Esophagus (tissue), 2 donors: ENCODE measurements around the gene GALNT13. TPM values are rescaled to one million over a fixed set of nuclear protein-coding genes. Genes with fewer than 3 reads are reported as not detected.

ENCODE experiments used
- H3K27ac ChIP-seq, 2 donors: one replicate each; pipeline ENCODE4 v1.5.1; 2013; ENCODE audit warnings: low read depth in 2 of 2, mild to moderate bottlenecking in 2 of 2, inconsistent platforms in 1 of 2, low read length in 1 of 2, moderate library complexity in 1 of 2
- H3K27me3 ChIP-seq, 2 donors: one replicate each; pipeline ENCODE4 v1.6.1; 2013; ENCODE audit warnings: low read length in 2 of 2, control low read depth in 1 of 2, mild to moderate bottlenecking in 1 of 2; ENCODE audit not compliant: insufficient read depth in 2 of 2, control insufficient read depth in 1 of 2
- H3K36me3 ChIP-seq, 2 donors: one replicate each; pipeline ENCODE4 v1.6.1; 2013; ENCODE audit warnings: low read length in 1 of 2; ENCODE audit not compliant: control insufficient read depth in 2 of 2, insufficient read depth in 2 of 2
- H3K4me1 ChIP-seq, 2 donors: one replicate each; pipeline ENCODE4 v1.6.1; 2013; ENCODE audit warnings: low read length in 1 of 2; ENCODE audit not compliant: control insufficient read depth in 2 of 2, insufficient read depth in 2 of 2
- H3K4me3 ChIP-seq, 2 donors: one replicate each; pipeline ENCODE4 v1.5.1; 2013; ENCODE audit warnings: low read length in 2 of 2, mild to moderate bottlenecking in 2 of 2, low read depth in 1 of 2, moderate library complexity in 1 of 2
- H3K9me3 ChIP-seq, 2 donors: one replicate each; pipeline ENCODE4 v1.6.1; 2013; ENCODE audit warnings: mild to moderate bottlenecking in 2 of 2, low read depth in 1 of 2, low read length in 1 of 2, moderate library complexity in 1 of 2; ENCODE audit not compliant: control insufficient read depth in 2 of 2, insufficient read depth in 1 of 2
- WGBS, 2 donors: extraction: QIAGEN DNeasy Blood & Tissue Kit; methylation state at CpG; one replicate each; pipeline ENCODE4 v1.1.7; 2013; 5-methylcytosine and 5-hydroxymethylcytosine counted together
- polyA plus RNA-seq, 2 donors: library from polyadenylated mRNA; stranded (reverse); fragments of 200-250 nt; gene quantifications; one replicate each; pipeline ENCODE4 v1.2.3, GENCODE V29; 2013
- donor health status: healthy with polysubstance abuse.
- donor health status: Bipolar disorder and iron deficiency.

Gene GALNT13
- polyA plus RNA-seq, 2 donors, result 0.02 TPM; not detected in 1

DNA sequence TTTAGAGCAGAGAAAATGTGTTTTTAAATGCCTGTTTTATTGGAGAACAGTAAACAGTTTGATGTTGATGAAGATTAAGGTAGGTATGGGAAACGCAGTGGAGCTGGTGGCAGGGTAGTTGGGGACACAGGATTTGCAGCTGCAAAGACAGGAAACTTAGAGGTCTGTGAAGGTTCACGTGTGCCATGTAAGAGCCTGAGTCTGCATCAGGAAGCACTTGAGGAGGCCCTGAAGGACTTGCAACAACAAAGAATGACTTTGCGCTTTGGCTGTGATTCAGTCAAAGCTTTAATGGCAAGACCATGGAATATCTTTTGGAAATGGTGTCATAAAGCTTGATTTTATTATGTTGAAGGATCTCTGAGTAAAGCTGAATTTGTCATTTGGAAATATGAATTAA lies 479.2 kb downstream of the GALNT13 start:
- no peak overlapping the region for H3K4me3 ChIP-seq

DNA sequence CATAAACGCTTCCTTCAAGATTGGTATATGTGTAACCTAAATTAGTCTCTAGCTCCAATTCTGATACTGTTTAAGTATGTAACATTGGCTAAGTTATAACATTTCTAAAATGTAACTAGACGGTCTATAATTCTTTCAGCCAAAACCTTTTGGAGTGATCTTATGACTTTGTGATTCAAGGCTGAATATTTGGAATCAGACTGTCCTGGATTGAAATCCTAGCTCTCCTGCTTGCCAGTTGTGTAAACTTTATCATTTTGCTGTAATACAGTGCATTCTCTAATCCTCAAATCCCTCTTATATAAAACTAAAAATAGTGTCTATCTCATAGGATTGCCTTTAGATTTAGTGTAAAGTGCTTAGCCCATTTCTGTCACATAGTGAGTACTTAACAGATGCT lies 489.6 kb downstream of the GALNT13 start:
- 77 to 84% methylated on average over 2 of the region's 2 CpGs for WGBS, 2 donors
- Histone ChIP-seq H3K4me3 (no peak overlapping the region), H3K27me3 (no peaks in the 10 kb centered on the region), H3K27ac (no peak overlapping the region), H3K9me3 (no peaks in the 10 kb centered on the region), H3K36me3 (no peaks in the 10 kb centered on the region), H3K4me1 (no peaks in the 10 kb centered on the region)

More for the DNA sequence above, 479.2 kb downstream of the GALNT13 start:
- Histone ChIP-seq H3K27me3 (no peaks in the 10 kb centered on the region), H3K36me3 (no peaks in the 10 kb centered on the region), H3K27ac (no peak overlapping the region), H3K9me3 (no peaks in the 10 kb centered on the region), H3K4me1 (no peaks in the 10 kb centered on the region)
- 59 to 62% methylated on average over 3 of the region's 3 CpGs for WGBS, 2 donors

DNA sequence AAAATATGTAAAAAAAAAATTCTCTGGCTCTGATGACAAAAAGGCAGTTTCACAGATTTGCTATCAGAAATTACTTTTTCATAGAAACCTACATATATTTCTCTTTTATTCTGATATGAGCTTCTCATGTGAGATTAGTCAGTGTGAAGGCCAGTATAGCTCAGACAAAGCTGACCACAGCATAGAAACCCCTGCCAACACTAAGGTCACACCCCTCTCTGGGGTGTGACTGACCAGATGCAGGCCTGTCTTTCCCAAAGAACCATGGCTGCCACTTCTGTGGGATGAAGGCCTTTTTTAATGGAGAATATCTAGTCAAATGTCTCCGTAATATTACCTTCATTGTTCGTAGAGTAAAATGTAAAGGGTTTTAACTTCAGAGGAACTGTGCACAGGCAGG lies 496.4 kb downstream of the GALNT13 start:
- Histone ChIP-seq H3K4me1 (no peaks in the 10 kb centered on the region), H3K4me3 (no peak overlapping the region), H3K9me3 (no peaks in the 10 kb centered on the region), H3K27me3 (no peaks in the 10 kb centered on the region), H3K27ac (no peak overlapping the region), H3K36me3 (no peaks in the 10 kb centered on the region)
- WGBS, 2 donors, result 94 to 95% methylated on average over 2 of the region's 2 CpGs

DNA sequence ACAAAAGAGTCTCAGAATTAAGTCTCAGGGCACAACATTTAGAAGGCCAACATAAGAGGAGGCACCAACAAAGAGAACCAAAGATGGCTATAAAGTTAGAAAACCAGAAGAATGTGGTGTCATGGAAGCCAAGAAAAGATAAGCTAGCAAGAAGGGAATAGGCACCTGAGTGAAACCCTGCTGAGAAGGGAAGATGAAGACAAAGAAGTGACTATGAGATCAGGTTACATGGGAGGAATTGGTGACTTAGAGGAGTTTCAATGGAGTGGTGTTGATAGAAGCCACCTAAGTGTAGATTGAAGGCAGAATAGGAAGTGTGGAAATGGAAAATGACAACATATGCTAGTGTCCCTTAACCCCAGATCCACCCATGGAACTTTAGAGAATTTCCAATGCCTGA lies 499.2 kb downstream of the GALNT13 start:
- Histone ChIP-seq H3K27ac (no peak overlapping the region), H3K36me3 (no peaks in the 10 kb centered on the region), H3K27me3 (no peaks in the 10 kb centered on the region), H3K4me1 (no peaks in the 10 kb centered on the region), H3K4me3 (no peak overlapping the region), H3K9me3 (no peaks in the 10 kb centered on the region)

DNA sequence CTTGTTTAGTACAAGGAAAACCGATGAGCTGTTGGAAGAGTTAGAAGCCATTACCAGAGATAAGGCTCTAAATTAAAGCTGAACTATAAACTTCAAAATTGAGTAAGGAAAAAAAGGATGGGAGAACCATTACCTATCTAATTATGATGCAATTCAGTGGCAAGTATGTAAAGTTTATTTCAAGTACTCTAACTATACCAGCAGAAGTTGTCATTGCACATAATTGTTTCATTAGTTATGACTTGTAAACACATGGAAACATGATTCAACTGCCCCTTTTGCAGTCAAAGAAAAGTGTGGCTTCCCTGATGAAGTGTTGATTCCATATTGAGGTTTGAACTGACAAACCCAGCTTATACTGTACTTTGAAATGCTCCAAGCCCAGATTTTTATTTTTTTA lies 502.7 kb downstream of the GALNT13 start:
- WGBS, 2 donors, result 53 to 61% methylated on average over 1 of the region's 1 CpG
- Histone ChIP-seq H3K27me3 (no peaks in the 10 kb centered on the region), H3K9me3 (no peaks in the 10 kb centered on the region), H3K27ac (no peak overlapping the region), H3K4me3 (no peak overlapping the region), H3K4me1 (no peaks in the 10 kb centered on the region), H3K36me3 (no peaks in the 10 kb centered on the region)

DNA sequence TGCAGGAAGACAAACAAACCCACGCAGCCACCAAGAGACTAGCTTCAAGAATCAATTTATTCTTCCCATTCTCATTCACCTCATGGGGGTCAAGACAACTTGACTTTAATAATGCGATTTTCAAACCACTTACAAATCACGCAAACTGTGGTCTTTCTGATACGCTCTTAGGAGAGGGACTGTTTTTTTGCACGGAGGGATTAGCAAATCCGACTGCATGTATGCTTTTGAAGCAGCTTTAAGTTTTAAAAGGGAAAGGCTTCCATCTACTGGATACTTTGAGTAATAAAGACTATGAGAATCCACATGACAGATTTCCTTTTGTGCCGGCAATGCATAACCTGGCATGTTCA lies 503.8 kb downstream of the GALNT13 start:
- Histone ChIP-seq H3K27me3 (no peaks in the 10 kb centered on the region), H3K27ac (no peak overlapping the region), H3K4me3 (no peak overlapping the region), H3K9me3 (no peaks in the 10 kb centered on the region), H3K36me3 (no peaks in the 10 kb centered on the region), H3K4me1 (no peaks in the 10 kb centered on the region)
- 6 to 9% methylated on average over 7 of the region's 7 CpGs for WGBS, 2 donors

DNA sequence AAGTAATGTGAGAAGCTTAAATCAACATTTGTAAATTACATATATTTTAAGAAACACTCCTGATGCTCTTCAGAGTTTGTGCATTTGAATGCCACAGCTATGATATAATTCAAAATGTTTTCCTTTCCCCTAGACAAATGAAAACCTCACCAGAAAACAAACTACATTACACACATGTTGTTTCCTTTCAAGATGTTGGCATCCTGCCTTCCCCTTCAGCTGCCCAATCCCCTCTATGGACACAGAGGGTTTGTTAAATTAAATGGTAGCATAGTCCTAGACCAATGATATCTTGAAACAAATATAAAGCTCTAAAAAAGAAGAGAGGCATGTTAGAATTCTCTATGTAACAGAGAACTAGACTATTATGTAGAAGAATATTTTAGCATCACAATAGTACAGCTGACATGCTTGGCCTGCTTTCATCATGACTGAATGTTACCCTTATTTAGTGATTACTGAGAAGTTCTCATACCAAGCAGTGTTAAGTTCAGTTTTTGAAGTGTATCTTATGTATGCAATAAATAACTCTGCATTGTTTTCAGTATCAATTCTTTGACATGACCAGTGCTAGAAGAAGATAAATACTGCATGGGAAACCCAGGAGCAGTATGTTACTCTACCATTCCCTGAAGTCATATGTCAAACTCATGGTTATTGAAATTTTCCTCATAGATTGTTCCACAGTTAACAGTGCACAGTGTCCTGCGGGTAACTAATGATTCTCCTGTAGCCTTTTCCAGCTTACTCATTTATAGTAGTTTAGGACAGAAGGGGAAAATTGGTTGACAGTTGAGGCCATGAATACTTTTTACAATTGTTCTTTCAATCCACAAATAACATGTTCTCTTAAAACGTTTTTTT lies 510.4 kb downstream of the GALNT13 start:
- Histone ChIP-seq H3K36me3 (no peaks in the 10 kb centered on the region), H3K4me1 (no peaks in the 10 kb centered on the region), H3K4me3 (no peak overlapping the region), H3K27ac (no peak overlapping the region), H3K9me3 (no peaks in the 10 kb centered on the region), H3K27me3 (no peaks in the 10 kb centered on the region)
- 50 to 54% methylated on average over 2 of the region's 2 CpGs for WGBS, 2 donors

DNA sequence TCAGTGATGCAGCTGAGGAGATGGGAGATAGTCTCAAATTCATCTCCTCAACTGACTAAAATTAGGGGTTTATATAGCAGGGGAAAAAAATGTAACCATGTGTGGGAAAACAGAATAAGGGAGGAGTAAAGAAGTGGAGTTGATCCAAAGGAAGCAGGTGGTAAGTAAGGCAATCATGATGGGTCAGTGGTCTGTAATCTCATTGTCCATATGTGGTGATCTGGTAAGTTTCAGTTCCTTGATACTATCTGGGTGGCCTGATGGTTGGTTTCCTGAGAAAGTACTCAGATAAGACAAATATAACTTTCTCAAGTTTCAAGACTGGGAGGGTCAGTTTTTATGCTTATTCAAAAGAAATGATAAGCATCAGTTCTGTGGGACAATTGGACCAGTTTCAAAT lies 514.5 kb downstream of the GALNT13 start:
- H3K4me1 ChIP-seq, result no peaks in the 10 kb centered on the region
- no peak overlapping the region for H3K27ac ChIP-seq
- H3K4me3 ChIP-seq, result no peak overlapping the region
- no peaks in the 10 kb centered on the region for H3K36me3 ChIP-seq
- no peaks in the 10 kb centered on the region for H3K9me3 ChIP-seq
- H3K27me3 ChIP-seq, result no peaks in the 10 kb centered on the region

DNA sequence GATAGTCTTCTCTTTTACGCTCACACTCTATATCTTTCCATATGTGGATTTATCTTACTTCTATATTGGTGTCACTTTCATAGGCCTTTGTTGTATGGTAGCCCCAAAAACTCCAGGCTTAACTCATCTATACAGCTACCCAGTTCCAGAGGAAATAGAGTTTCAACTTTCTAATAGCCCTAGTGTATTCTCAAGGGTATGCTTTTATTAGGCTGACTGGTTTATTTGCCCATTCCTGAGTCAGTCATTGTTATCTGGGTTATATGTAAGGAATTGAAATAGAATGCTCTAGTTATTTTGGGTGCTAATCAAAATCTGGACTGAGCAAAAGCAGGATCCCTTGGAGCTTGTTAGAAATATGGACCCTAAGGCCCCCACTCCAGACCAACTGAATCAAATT lies 519.3 kb downstream of the GALNT13 start:
- H3K9me3 ChIP-seq, result no peaks in the 10 kb centered on the region
- H3K4me3 ChIP-seq, result no peak overlapping the region
- H3K27me3 ChIP-seq, result no peaks in the 10 kb centered on the region
- no peak overlapping the region for H3K27ac ChIP-seq
- no peaks in the 10 kb centered on the region for H3K4me1 ChIP-seq
- H3K36me3 ChIP-seq, result no peaks in the 10 kb centered on the region
- 91 to 94% methylated on average over 1 of the region's 1 CpG for WGBS, 2 donors

DNA sequence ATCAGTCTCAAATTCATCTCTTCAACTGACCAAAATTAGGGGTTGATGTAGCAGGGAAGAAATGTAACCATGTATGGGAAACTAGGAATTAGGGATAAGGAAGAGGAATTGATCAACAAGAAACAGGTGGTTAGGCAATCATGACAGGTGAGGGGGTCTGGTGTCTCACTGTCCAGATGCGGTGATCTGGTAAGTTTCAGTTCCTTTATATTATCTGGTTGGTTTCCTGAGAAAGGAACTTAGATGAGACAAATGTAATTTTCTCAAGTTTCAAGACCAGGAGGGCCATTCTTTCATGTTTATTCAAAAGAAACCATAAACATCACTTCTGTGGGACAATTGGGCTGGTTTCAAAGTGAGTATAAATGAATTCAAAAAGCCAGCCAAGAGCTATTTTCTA lies 520.5 kb downstream of the GALNT13 start:
- WGBS, 2 donors, result 84 to 91% methylated on average over 1 of the region's 1 CpG
- H3K27ac ChIP-seq, result no peak overlapping the region
- no peaks in the 10 kb centered on the region for H3K36me3 ChIP-seq

More for the DNA sequence above, 520.5 kb downstream of the GALNT13 start:
- Histone ChIP-seq H3K27me3 (no peaks in the 10 kb centered on the region), H3K4me3 (no peak overlapping the region), H3K9me3 (no peaks in the 10 kb centered on the region), H3K4me1 (no peaks in the 10 kb centered on the region)
